AG10803 (cell line): ENCODE results near the gene OR9K2.

Source experiments
- DNase-seq: peaks from one replicate; pipeline ENCODE4 v3.0.0; 2010; ENCODE audit warnings: low read depth
- H3K4me3 ChIP-seq: 2 replicates; pipeline ENCODE4 v1.5.1; 2011; ENCODE audit warnings: mild to moderate bottlenecking, low read length, control low read depth
- CTCF ChIP-seq: conservative IDR thresholded peaks from 2 replicates; pipeline ENCODE4 v1.5.1; 2011; ENCODE audit warnings: mild to moderate bottlenecking, low read length, control low read depth, inconsistent platforms

The OR9K2 gene

GRCh38 chr12:55126106-55126505 lies at the start of gene OR9K2:
TSS of gene OR9K2 (plus strand) at chr12:55126406. CDS start at chr12:55129835, 3,429 bp downstream.
- no peak within 1 kb of the TSS for H3K4me3 ChIP-seq
- DNase-seq, result no peak
- TF ChIP-seq CTCF, result no peak

GRCh38 chr12:55092579-55092978 lies 33.6 kb upstream of the OR9K2 start:
- TF ChIP-seq CTCF, result no peak
- no peak for DNase-seq
- H3K4me3 ChIP-seq, result no peak overlapping the region

- DNase-seq, result no peak
- no peak for TF ChIP-seq CTCF
- H3K4me3 ChIP-seq, result no peak overlapping the region
Observed at GRCh38 chr12:55112378-55112875, 13.8 kb upstream of the OR9K2 start.

- TF ChIP-seq CTCF, result no peak
- no peak overlapping the region for H3K4me3 ChIP-seq
- no peak for DNase-seq
Observed at GRCh38 chr12:55116152-55116551, 10.1 kb upstream of the OR9K2 start.

GRCh38 chr12:55132816-55133215 lies 6.6 kb downstream of the OR9K2 start:
- no peak for DNase-seq
- no peak for TF ChIP-seq CTCF
- H3K4me3 ChIP-seq, result no peak overlapping the region

GRCh38 chr12:55142669-55143565 lies 16.7 kb downstream of the OR9K2 start:
- DNase-seq, result peak; percentile 31
- H3K4me3 ChIP-seq, result no peak overlapping the region

More at GRCh38 chr12:55142669-55143565, 16.7 kb downstream of the OR9K2 start:
- peak; percentile 74 for TF ChIP-seq CTCF
